Heart left ventricle (tissue), 16 donors: ENCODE data around the gene PRKN. TPM values are rescaled to one million over a fixed set of nuclear protein-coding genes. Genes with fewer than 3 reads are reported as not detected.

Experiments used
- ATAC-seq, 4 donors: fragments of 200-7000 bp; cut with Tn5 transposase; one replicate each; pipeline ENCODE4 v1.9.1; 2020 to 2022; ENCODE audit warnings: moderate library complexity in 4 of 4, mild to moderate bottlenecking in 3 of 4, moderate number of reproducible peaks in 1 of 4
- DNase-seq, 5 donors: peaks; one replicate each; pipeline ENCODE4 v3.0.0-alpha.2; 2020
- H3K27ac ChIP-seq, 12 donors: fragments of 200-600 bp; sonication (generic) in 4 of 12; one replicate each; pipeline versions ENCODE4 v1.5.0 to v1.8.0; 2016 to 2022; ENCODE audit warnings: mild to moderate bottlenecking in 2 of 12
- H3K27me3 ChIP-seq, 9 donors: fragments of 200-600 bp; sonication (generic) in 2 of 9; one replicate each; pipeline versions ENCODE4 v1.5.1 to v1.8.0; 2016 to 2022; ENCODE audit warnings: mild to moderate bottlenecking in 3 of 9
- H3K36me3 ChIP-seq, 9 donors: fragments of 200-600 bp; sonication (generic) in 2 of 9; one replicate each; pipeline versions ENCODE4 v1.5.0 to v1.8.0; 2018 to 2022; ENCODE audit warnings: mild to moderate bottlenecking in 2 of 9
- H3K4me1 ChIP-seq, 12 donors: fragments of 200-600 bp; sonication (generic) in 4 of 12; one replicate each; pipeline versions ENCODE4 v1.5.0 to v1.8.0; 2016 to 2022; ENCODE audit warnings: mild to moderate bottlenecking in 3 of 12
- H3K4me3 ChIP-seq, 12 donors: fragments of 200-600 bp; sonication (generic) in 4 of 12; one replicate each; pipeline versions ENCODE4 v1.5.0 to v1.8.0; 2017 to 2022; ENCODE audit warnings: mild to moderate bottlenecking in 9 of 12, moderate library complexity in 4 of 12
- H3K9me3 ChIP-seq, 12 donors: fragments of 200-600 bp; sonication (generic) in 4 of 12; one replicate each; pipeline versions ENCODE4 v1.5.0 to v1.8.0; 2016 to 2022; ENCODE audit warnings: mild to moderate bottlenecking in 1 of 12
- POLR2A ChIP-seq, 2 donors: fragments of 450-650 bp; IDR thresholded peaks; one replicate each; pipeline ENCODE4 v1.6.1; 2017; ENCODE audit warnings: antibody characterized with exemption in 2 of 2, mild to moderate bottlenecking in 2 of 2, moderate library complexity in 2 of 2
- whole genome bisulfite sequencing, 4 donors: extraction: QIAGEN DNeasy Blood & Tissue Kit in 2 of 4; methylation state at CpG; one replicate each; pipeline versions ENCODE4 v1.1.5 to v1.1.7; 2013 to 2018; 5-methylcytosine and 5-hydroxymethylcytosine counted together
- intact Hi-C, 10 donors: fragments of 100-400 bp; cut with DNase I; formaldehyde crosslinking; loops; one replicate each; pipeline versions ENCODE4 v1.11.1 to v1.14.2; 2022
- polyA plus RNA-seq, 2 donors: library from polyadenylated mRNA; stranded (reverse); fragments of 200-250 nt; gene quantifications; one replicate each; pipeline ENCODE4 v1.2.3, GENCODE V29; 2013
- total RNA-seq, 9 donors: library from RNA; depleted of rRNA in 2 of 9; stranded (reverse); fragments of >200 nt in 2 of 9; fragmentation: NEBNext Ultra II Directional in 3 of 9; extraction: Animal tissue kit (Norgen Biotek cat#: 25700) in 3 of 9; gene quantifications; one replicate each; pipeline versions ENCODE4 v1.1.0 to v1.2.4, GENCODE V29; 2016 to 2023
- TF ChIP-seq, protein P1 (sequence below), 12 donors: fragments of 200-600 bp; sonication (generic) in 4 of 12; IDR thresholded peaks; one replicate each; pipeline versions ENCODE4 v1.5.0 to v1.8.0; 2018 to 2022; ENCODE audit warnings: antibody characterized with exemption in 12 of 12, mild to moderate bottlenecking in 5 of 12
- donor health status: ischemic (EF 13 %, LVEDD 7.1; RV severe dilation, severe dysfunction).
- donor health status: healthy with polysubstance abuse.
- donor health status: DM: no; HTN: yes; CAD: no.
- donor health status: DM: no; HTN: no; CAD: no.
- donor health status: ischemic (EF 25% LVEDD 6.9; RV normal size, moderate dysfunction).
- donor health status: ischemic (EF 25% LVEDD 5.7; RV mildly dilated, moderate dysfunction).
- donor health status: healthy.
- donor health status: DM: yes; HTN: yes; CAD: no.
- donor health status: ischemic (EF 35%, LVEDD 5.7; RV mildly dilated, moderate dysfunction).
- donor health status: nonischemic (EF 11% LVEDD 7.7; RV severe dilation, severe dysfunction).
- donor health status: DM: yes; HTN: yes; CAD: no.
- donor health status: PGD.
- donor health status: ischemic (EF 29% LVEDD 5.4; RV normal size, mild dysfunction).
- donor health status: nonischemic (EF 23%, LVEDD 6.1; RV moderate dilation, normal function).

PRKN gene
- total and polyA plus RNA-seq, 11 donors, result 3.4 to 32.5 (median 21.2) TPM

DNA sequence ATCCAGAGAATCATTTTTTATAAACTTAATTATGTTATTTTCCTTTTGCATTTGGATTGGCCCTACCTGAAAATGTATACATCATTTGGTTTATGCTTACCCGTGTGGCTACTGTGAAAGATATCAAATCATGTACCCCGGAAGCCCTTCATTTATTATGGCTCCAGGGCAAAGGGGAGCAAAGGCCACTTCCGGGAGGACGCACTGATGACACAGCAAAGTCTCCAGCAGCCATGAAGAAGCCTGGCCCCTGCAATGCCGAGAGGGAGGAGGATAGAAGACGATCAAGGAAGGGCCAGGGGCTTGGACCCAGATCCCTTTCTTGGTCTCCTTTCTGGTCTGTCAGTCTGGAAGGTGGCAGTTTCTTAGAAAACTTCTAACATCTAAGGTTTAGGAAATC is 1073.4 kb downstream of the PRKN start:
- DNase-seq, result no peak
- Histone ChIP-seq H3K27me3 (no peaks in the 10 kb centered on the region), H3K4me3 (no peak overlapping the region), H3K27ac (no peak overlapping the region), H3K4me1 (no peaks in the 10 kb centered on the region), H3K36me3 (no peaks in the 10 kb centered on the region), H3K9me3 (peaks cover 0 to 13% (median 0%) of the 10 kb centered on the region in 12 donors)
- 85 to 94% (median 89%) methylated on average over 6 of the region's 6 CpGs for WGBS, 4 donors
- ATAC-seq, result no peak
- intact Hi-C loops, result no loop called here
- TF ChIP-seq, protein P1, sequence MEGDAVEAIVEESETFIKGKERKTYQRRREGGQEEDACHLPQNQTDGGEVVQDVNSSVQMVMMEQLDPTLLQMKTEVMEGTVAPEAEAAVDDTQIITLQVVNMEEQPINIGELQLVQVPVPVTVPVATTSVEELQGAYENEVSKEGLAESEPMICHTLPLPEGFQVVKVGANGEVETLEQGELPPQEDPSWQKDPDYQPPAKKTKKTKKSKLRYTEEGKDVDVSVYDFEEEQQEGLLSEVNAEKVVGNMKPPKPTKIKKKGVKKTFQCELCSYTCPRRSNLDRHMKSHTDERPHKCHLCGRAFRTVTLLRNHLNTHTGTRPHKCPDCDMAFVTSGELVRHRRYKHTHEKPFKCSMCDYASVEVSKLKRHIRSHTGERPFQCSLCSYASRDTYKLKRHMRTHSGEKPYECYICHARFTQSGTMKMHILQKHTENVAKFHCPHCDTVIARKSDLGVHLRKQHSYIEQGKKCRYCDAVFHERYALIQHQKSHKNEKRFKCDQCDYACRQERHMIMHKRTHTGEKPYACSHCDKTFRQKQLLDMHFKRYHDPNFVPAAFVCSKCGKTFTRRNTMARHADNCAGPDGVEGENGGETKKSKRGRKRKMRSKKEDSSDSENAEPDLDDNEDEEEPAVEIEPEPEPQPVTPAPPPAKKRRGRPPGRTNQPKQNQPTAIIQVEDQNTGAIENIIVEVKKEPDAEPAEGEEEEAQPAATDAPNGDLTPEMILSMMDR (IDR thresholded peaks at IDR 0.05), result no peak
- TF ChIP-seq POLR2A (IDR thresholded peaks at IDR 0.05), result no peak

- DNase-seq, result no peak
- Histone ChIP-seq H3K4me3 (no peak overlapping the region), H3K27ac (no peak overlapping the region), H3K27me3 (no peaks in the 10 kb centered on the region), H3K4me1 (no peaks in the 10 kb centered on the region), H3K9me3 (peaks cover 0 to 13% (median 0%) of the 10 kb centered on the region in 12 donors), H3K36me3 (no peaks in the 10 kb centered on the region)
- intact Hi-C loops, result no loop called here
- 92 to 95% (median 94%) methylated on average over 1 of the region's 1 CpG for WGBS, 4 donors
- TF ChIP-seq, protein P1 (IDR thresholded peaks at IDR 0.05), result no peak
- TF ChIP-seq POLR2A (IDR thresholded peaks at IDR 0.05), result no peak
- no peak for ATAC-seq
Measured at GRCh38 chr6:161651949-161652348, 1075.6 kb downstream of the PRKN start.

DNA sequence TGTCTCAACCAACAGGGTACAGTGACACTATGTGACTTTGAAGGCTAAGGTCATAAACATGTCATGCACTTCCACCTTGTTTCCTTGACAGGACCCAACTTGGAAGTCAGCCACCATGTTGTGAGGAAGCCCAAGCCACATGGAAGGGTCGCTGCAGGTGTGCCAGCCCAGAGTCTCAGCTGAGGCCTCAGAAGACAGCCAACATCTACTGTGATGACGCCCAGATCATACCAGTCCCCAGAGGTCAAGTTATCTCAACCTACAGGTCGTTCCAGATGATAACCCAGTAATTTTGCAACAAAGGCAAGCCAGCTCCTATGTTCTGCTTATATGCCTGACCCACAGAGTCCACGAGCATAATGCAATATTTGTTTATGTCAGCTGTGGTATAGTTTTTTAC is 1077.7 kb downstream of the PRKN start:
- DNase-seq, result no peak
- 63 to 77% (median 74%) methylated on average over 4 of the region's 4 CpGs for WGBS, 4 donors
- no peak for TF ChIP-seq POLR2A (IDR thresholded peaks at IDR 0.05)
- TF ChIP-seq, protein P1 (IDR thresholded peaks at IDR 0.05), result no peak

DNA sequence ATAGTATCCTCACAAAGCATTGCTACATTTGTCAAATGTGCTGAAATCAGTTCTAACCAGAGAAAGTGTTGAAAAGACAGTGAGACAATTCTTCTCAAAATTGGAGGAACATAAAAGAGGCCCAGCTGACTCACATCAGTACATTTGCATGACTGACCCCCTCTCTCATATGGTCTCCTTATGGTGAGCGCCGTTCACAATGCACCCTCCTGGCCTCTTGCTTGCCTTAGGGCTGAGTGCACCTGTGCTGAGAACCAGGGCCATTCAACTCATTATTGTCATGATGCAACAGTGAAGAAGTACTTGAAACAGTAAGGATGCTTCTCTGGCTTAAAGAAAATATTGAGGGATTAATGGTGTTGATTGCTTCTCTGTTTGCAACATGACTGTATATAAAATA is 1078.5 kb downstream of the PRKN start:
- intact Hi-C loops, result no loop called here
- WGBS, 4 donors, result 89 to 97% (median 92%) methylated on average over 2 of the region's 2 CpGs
- Histone ChIP-seq H3K27me3 (no peaks in the 10 kb centered on the region), H3K27ac (no peak overlapping the region), H3K4me1 (no peaks in the 10 kb centered on the region), H3K36me3 (no peaks in the 10 kb centered on the region), H3K9me3 (peaks cover 0 to 13% (median 0%) of the 10 kb centered on the region in 12 donors), H3K4me3 (no peak overlapping the region)
- DNase-seq (no peak), ATAC-seq (no peak)
- TF ChIP-seq POLR2A (IDR thresholded peaks at IDR 0.05), result no peak
- TF ChIP-seq, protein P1 (IDR thresholded peaks at IDR 0.05), result no peak

More for the DNA sequence above, 1077.7 kb downstream of the PRKN start:
- no peaks in the 10 kb centered on the region for H3K27me3 ChIP-seq
- H3K9me3 ChIP-seq, result peaks cover 0 to 13% (median 0%) of the 10 kb centered on the region in 12 donors
- no peak for ATAC-seq
- no peaks in the 10 kb centered on the region for H3K36me3 ChIP-seq
- H3K4me1 ChIP-seq, result no peaks in the 10 kb centered on the region
- no peak overlapping the region for H3K4me3 ChIP-seq
- intact Hi-C loops, result no loop called here
- H3K27ac ChIP-seq, result no peak overlapping the region
